Body of pancreas (tissue), 4 donors: ENCODE data around the gene BUB1B. TPM values are rescaled to one million over a fixed set of nuclear protein-coding genes. Genes with fewer than 3 reads are reported as not detected.

ENCODE experiments used
- ATAC-seq: fragments of 150-250 bp; one replicate; pipeline ENCODE4 v1.9.1; 2016
- DNase-seq, 4 donors: peaks; one replicate each; pipeline ENCODE4 v3.0.0-alpha.2; 2019
- H3K27ac ChIP-seq, 4 donors: fragments of 200-600 bp; sonication (generic); 1 replicate in 3 of 4; 2 replicates in 1 of 4; pipeline versions ENCODE4 v1.5.1 to v1.6.1; 2016 to 2019; ENCODE audit warnings: mild to moderate bottlenecking in 1 of 4, mixed read lengths in 1 of 4, moderate library complexity in 1 of 4
- H3K27me3 ChIP-seq, 2 donors: fragments of 200-600 bp; sonication (generic); one replicate each; pipeline ENCODE4 v1.6.0; 2016; ENCODE audit warnings: mild to moderate bottlenecking in 1 of 2
- H3K36me3 ChIP-seq, 2 donors: fragments of 200-600 bp; sonication (generic); replicated peaks in 1 of 2; 2 replicates each; pipeline ENCODE4 v1.5.1; 2016; ENCODE audit warnings: low read depth in 2 of 2; ENCODE audit not compliant: insufficient read depth in 1 of 2
- H3K4me1 ChIP-seq: fragments of 200-600 bp; sonication (generic); one replicate; pipeline ENCODE4 v1.6.0; 2016
- H3K4me3 ChIP-seq, 2 donors: fragments of 200-600 bp; sonication (generic); 1 replicate in 1 of 2; 2 replicates in 1 of 2; pipeline ENCODE4 v1.5.1; 2016 to 2019
- H3K9me3 ChIP-seq, 3 donors: fragments of 200-600 bp; sonication (generic); 1 replicate in 2 of 3; 2 replicates in 1 of 3; pipeline ENCODE4 v1.5.1; 2016
- CTCF ChIP-seq, 7 experiments: fragments of 450-650 bp in 4 of 7; fragments of 200-600 bp in 3 of 7; sonication (generic) in 3 of 7; IDR thresholded peaks; one replicate each; pipeline ENCODE4 v1.5.1; 2016 to 2019; ENCODE audit warnings: antibody characterized with exemption in 7 of 7
- POLR2A ChIP-seq, 3 donors: fragments of 450-650 bp; IDR thresholded peaks; one replicate each; pipeline ENCODE4 v1.6.1; 2016; ENCODE audit warnings: antibody characterized with exemption in 3 of 3, mild to moderate bottlenecking in 2 of 3
- WGBS, 2 donors: methylation state at CpG; one replicate each; pipeline ENCODE4 v1.1.5; 2017; 5-methylcytosine and 5-hydroxymethylcytosine counted together
- intact Hi-C: fragments of 100-400 bp; cut with DNase I; formaldehyde crosslinking; loops from one replicate; pipeline ENCODE4 v1.15.1; 2023
- total RNA-seq, 2 donors: library from RNA; depleted of rRNA; stranded (reverse); fragments of >200 nt; gene quantifications; one replicate each; pipeline ENCODE4 v1.1.0, GENCODE V29; 2016

BUB1B gene
- total RNA-seq, 2 donors from 2014 or later: not detected

- no peak for ATAC-seq
- Histone ChIP-seq H3K27me3 (no peaks in the 10 kb centered on the region), H3K36me3 (no peaks in the 10 kb centered on the region), H3K4me1 (peaks cover 13% of the 10 kb centered on the region), H3K9me3 (no peaks in the 10 kb centered on the region), H3K27ac (no peak overlapping the region), H3K4me3 (no peak overlapping the region)
- no peak for DNase-seq
- no peak for TF ChIP-seq POLR2A (IDR thresholded peaks at IDR 0.05)
- 84 to 87% methylated on average over 7 of the region's 7 CpGs for WGBS, 2 donors
- intact Hi-C loops: no loop called here
Measured at GRCh38 chr15:40125950-40126349, 34.9 kb upstream of the BUB1B start.

- Histone ChIP-seq H3K36me3 (no peaks in the 10 kb centered on the region), H3K9me3 (no peaks in the 10 kb centered on the region), H3K27me3 (no peaks in the 10 kb centered on the region), H3K4me1 (peaks cover 13% of the 10 kb centered on the region), H3K27ac (no peak overlapping the region), H3K4me3 (no peak overlapping the region)
- no peak for DNase-seq
- WGBS, 2 donors: 61 to 73% methylated on average over 27 of the region's 27 CpGs
- intact Hi-C loops: no loop called here
- no peak for ATAC-seq
- TF ChIP-seq POLR2A (IDR thresholded peaks at IDR 0.05) (no peak), CTCF (IDR thresholded peaks at IDR 0.05) (no peak)
Measured at GRCh38 chr15:40128766-40129660, 31.9 kb upstream of the BUB1B start.

GRCh38 chr15:40130118-40130517 lies 30.8 kb upstream of the BUB1B start:
- Histone ChIP-seq H3K9me3 (no peaks in the 10 kb centered on the region), H3K27me3 (no peaks in the 10 kb centered on the region), H3K4me3 (no peak overlapping the region), H3K4me1 (peaks cover 5% of the 10 kb centered on the region), H3K36me3 (no peaks in the 10 kb centered on the region), H3K27ac (no peak overlapping the region)
- ATAC-seq: no peak
- intact Hi-C loops: no loop called here
- DNase-seq: no peak
- 60 to 64% methylated on average over 5 of the region's 5 CpGs for WGBS, 2 donors
- no peak for TF ChIP-seq POLR2A (IDR thresholded peaks at IDR 0.05)

GRCh38 chr15:40130799-40131502 lies 29.9 kb upstream of the BUB1B start:
- intact Hi-C loops: no loop called here
- H3K9me3 ChIP-seq: no peaks in the 10 kb centered on the region
- ATAC-seq (no peak), DNase-seq (no peak)
- H3K27me3 ChIP-seq: no peaks in the 10 kb centered on the region
- no peaks in the 10 kb centered on the region for H3K36me3 ChIP-seq
- WGBS, 2 donors: 68 to 75% methylated on average over 19 of the region's 19 CpGs
- H3K27ac ChIP-seq: no peak overlapping the region
- no peaks in the 10 kb centered on the region for H3K4me1 ChIP-seq
- no peak overlapping the region for H3K4me3 ChIP-seq
- no peak for TF ChIP-seq CTCF (IDR thresholded peaks at IDR 0.05)
- TF ChIP-seq POLR2A (IDR thresholded peaks at IDR 0.05): no peak

- H3K27me3 ChIP-seq: no peaks in the 10 kb centered on the region
- WGBS, 2 donors: 85 to 90% methylated on average over 13 of the region's 13 CpGs
- H3K36me3 ChIP-seq: no peaks in the 10 kb centered on the region
- no peaks in the 10 kb centered on the region for H3K4me1 ChIP-seq
- ATAC-seq: no peak
- DNase-seq: no peak
- H3K4me3 ChIP-seq: no peak overlapping the region
- intact Hi-C loops: no loop called here
- TF ChIP-seq POLR2A (IDR thresholded peaks at IDR 0.05): no peak
- TF ChIP-seq CTCF (IDR thresholded peaks at IDR 0.05): no peak
- no peak overlapping the region for H3K27ac ChIP-seq
- no peaks in the 10 kb centered on the region for H3K9me3 ChIP-seq
Measured at GRCh38 chr15:40133544-40133943, 27.3 kb upstream of the BUB1B start.
